ENCODE results near the gene THEMIS.

THEMIS gene

GRCh38 chr6:127900935-127901334 lies at the start of gene THEMIS:
Gene THEMIS, minus strand, starts transcription at chr6:127901058. Its CDS starts 126 bp downstream, at chr6:127900932.
- TF ChIP-seq NFIC (IDR thresholded peaks at IDR 0.05) (no peak), MAX (IDR thresholded peaks at IDR 0.05) (no peak), TAF1 (IDR thresholded peaks at IDR 0.05; ENCODE audit: low read depth) (no peak), YY1 (IDR thresholded peaks at IDR 0.05; ENCODE audit: low read depth) (no peak), RAD21 (IDR thresholded peaks at IDR 0.05; ENCODE audit: low read depth) (no peak), CREB1 (IDR thresholded peaks at IDR 0.05; ENCODE audit: low read depth) (no peak)
- TF ChIP-seq, protein P1, sequence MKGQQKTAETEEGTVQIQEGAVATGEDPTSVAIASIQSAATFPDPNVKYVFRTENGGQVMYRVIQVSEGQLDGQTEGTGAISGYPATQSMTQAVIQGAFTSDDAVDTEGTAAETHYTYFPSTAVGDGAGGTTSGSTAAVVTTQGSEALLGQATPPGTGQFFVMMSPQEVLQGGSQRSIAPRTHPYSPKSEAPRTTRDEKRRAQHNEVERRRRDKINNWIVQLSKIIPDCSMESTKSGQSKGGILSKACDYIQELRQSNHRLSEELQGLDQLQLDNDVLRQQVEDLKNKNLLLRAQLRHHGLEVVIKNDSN (IDR thresholded peaks at IDR 0.05): no peak

GRCh38 chr6:127949251-127949650 lies 48.4 kb upstream of the THEMIS start:
- TF ChIP-seq EP300 (IDR thresholded peaks at IDR 0.05; ENCODE audit: borderline replicate concordance): no peak
- TF ChIP-seq RAD21 (IDR thresholded peaks at IDR 0.05; ENCODE audit: low read depth): no peak
- no peak for TF ChIP-seq MAX (IDR thresholded peaks at IDR 0.05)
- TF ChIP-seq, protein P1 (IDR thresholded peaks at IDR 0.05): no peak
- TF ChIP-seq EGR1 (IDR thresholded peaks at IDR 0.05): no peak
- TF ChIP-seq CEBPB (IDR thresholded peaks at IDR 0.05): no peak
- no peak for TF ChIP-seq YY1 (IDR thresholded peaks at IDR 0.05; ENCODE audit: low read depth)
- TF ChIP-seq TCF12 (IDR thresholded peaks at IDR 0.05; ENCODE audit: low read depth): no peak
- TF ChIP-seq FOXM1 (IDR thresholded peaks at IDR 0.05; ENCODE audit: borderline replicate concordance, low read depth): no peak
- no peak for TF ChIP-seq NFIC (IDR thresholded peaks at IDR 0.05)
- no peak for TF ChIP-seq TAF1 (IDR thresholded peaks at IDR 0.05; ENCODE audit: low read depth)
- no peak for TF ChIP-seq ZBTB7A (IDR thresholded peaks at IDR 0.05; ENCODE audit: low read depth)
- no peak for TF ChIP-seq TEAD4 (IDR thresholded peaks at IDR 0.05)
- TF ChIP-seq CREB1 (IDR thresholded peaks at IDR 0.05; ENCODE audit: low read depth): no peak
- no peak for TF ChIP-seq REST (IDR thresholded peaks at IDR 0.05; ENCODE audit: low read depth)

DNA sequence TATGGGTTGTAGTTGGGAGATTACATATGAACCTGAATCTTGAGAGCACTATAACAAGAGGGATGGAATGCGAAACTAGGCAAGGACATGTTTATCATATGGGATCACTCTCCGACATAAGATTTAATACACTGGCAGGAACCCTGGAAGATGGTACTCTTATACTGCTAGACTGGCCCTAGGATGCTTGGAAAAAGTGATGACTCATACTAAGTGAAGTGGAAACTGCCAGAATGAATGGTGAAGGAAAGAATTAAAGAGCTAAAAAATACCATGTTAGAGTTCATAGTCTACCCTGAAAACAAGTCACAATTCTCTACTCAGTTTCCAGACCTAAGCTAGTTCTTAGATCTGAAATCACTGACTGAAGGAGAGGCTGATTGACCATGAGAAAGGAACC lies 45.5 kb upstream of the THEMIS start:
- TF ChIP-seq FOXM1 (IDR thresholded peaks at IDR 0.05; ENCODE audit: borderline replicate concordance, low read depth): no peak
- TF ChIP-seq MAX (IDR thresholded peaks at IDR 0.05): no peak
- no peak for TF ChIP-seq YY1 (IDR thresholded peaks at IDR 0.05; ENCODE audit: low read depth)
- no peak for TF ChIP-seq TAF1 (IDR thresholded peaks at IDR 0.05; ENCODE audit: low read depth)
- TF ChIP-seq EP300 (IDR thresholded peaks at IDR 0.05; ENCODE audit: borderline replicate concordance): no peak
- no peak for TF ChIP-seq RAD21 (IDR thresholded peaks at IDR 0.05; ENCODE audit: low read depth)
- TF ChIP-seq, protein P1 (IDR thresholded peaks at IDR 0.05): no peak
- no peak for TF ChIP-seq EGR1 (IDR thresholded peaks at IDR 0.05)
- TF ChIP-seq ZBTB7A (IDR thresholded peaks at IDR 0.05; ENCODE audit: low read depth): no peak
- no peak for TF ChIP-seq TEAD4 (IDR thresholded peaks at IDR 0.05)
- TF ChIP-seq NFIC (IDR thresholded peaks at IDR 0.05): no peak
- no peak for TF ChIP-seq CEBPB (IDR thresholded peaks at IDR 0.05)

- TF ChIP-seq REST (IDR thresholded peaks at IDR 0.05; ENCODE audit: low read depth) (no peak), EP300 (IDR thresholded peaks at IDR 0.05; ENCODE audit: borderline replicate concordance) (no peak), TEAD4 (IDR thresholded peaks at IDR 0.05) (no peak), CEBPB (IDR thresholded peaks at IDR 0.05) (no peak), EGR1 (IDR thresholded peaks at IDR 0.05) (no peak), CREB1 (IDR thresholded peaks at IDR 0.05; ENCODE audit: low read depth) (no peak), NFIC (IDR thresholded peaks at IDR 0.05) (no peak), YY1 (IDR thresholded peaks at IDR 0.05; ENCODE audit: low read depth) (no peak), TAF1 (IDR thresholded peaks at IDR 0.05; ENCODE audit: low read depth) (no peak)
- TF ChIP-seq, protein P1 (IDR thresholded peaks at IDR 0.05): no peak
Measured at GRCh38 chr6:127945434-127946097, 44.7 kb upstream of the THEMIS start.

GRCh38 chr6:127941228-127941627 lies 40.4 kb upstream of the THEMIS start:
- no peak for TF ChIP-seq TCF12 (IDR thresholded peaks at IDR 0.05; ENCODE audit: low read depth)
- TF ChIP-seq NFIC (IDR thresholded peaks at IDR 0.05): no peak
- TF ChIP-seq, protein P1 (IDR thresholded peaks at IDR 0.05): no peak
- TF ChIP-seq EP300 (IDR thresholded peaks at IDR 0.05; ENCODE audit: borderline replicate concordance): no peak
- TF ChIP-seq EGR1 (IDR thresholded peaks at IDR 0.05): no peak
- no peak for TF ChIP-seq CREB1 (IDR thresholded peaks at IDR 0.05; ENCODE audit: low read depth)
- no peak for TF ChIP-seq MAX (IDR thresholded peaks at IDR 0.05)
- no peak for TF ChIP-seq FOXM1 (IDR thresholded peaks at IDR 0.05; ENCODE audit: borderline replicate concordance, low read depth)
- no peak for TF ChIP-seq TEAD4 (IDR thresholded peaks at IDR 0.05)
- no peak for TF ChIP-seq ZBTB7A (IDR thresholded peaks at IDR 0.05; ENCODE audit: low read depth)
- no peak for TF ChIP-seq REST (IDR thresholded peaks at IDR 0.05; ENCODE audit: low read depth)
- no peak for TF ChIP-seq RAD21 (IDR thresholded peaks at IDR 0.05; ENCODE audit: low read depth)
- no peak for TF ChIP-seq TAF1 (IDR thresholded peaks at IDR 0.05; ENCODE audit: low read depth)
- no peak for TF ChIP-seq CEBPB (IDR thresholded peaks at IDR 0.05)
- no peak for TF ChIP-seq YY1 (IDR thresholded peaks at IDR 0.05; ENCODE audit: low read depth)
